DMS114 treated with DMSO at 0.1 percent for 48 hours (cell line): Measurements from ENCODE around the gene CNFN.
"Not testable (repeated sequence)": the region's sequence is repeated elsewhere in the genome, so short reads cannot be mapped to it uniquely, and the experiment has no call there.

ENCODE experiments used
- DNase-seq: peaks from one replicate; lab custom pipeline; 2025; ENCODE audit not compliant: unreplicated experiment; lab: John Stamatoyannopoulos, UW

CNFN gene

DNA sequence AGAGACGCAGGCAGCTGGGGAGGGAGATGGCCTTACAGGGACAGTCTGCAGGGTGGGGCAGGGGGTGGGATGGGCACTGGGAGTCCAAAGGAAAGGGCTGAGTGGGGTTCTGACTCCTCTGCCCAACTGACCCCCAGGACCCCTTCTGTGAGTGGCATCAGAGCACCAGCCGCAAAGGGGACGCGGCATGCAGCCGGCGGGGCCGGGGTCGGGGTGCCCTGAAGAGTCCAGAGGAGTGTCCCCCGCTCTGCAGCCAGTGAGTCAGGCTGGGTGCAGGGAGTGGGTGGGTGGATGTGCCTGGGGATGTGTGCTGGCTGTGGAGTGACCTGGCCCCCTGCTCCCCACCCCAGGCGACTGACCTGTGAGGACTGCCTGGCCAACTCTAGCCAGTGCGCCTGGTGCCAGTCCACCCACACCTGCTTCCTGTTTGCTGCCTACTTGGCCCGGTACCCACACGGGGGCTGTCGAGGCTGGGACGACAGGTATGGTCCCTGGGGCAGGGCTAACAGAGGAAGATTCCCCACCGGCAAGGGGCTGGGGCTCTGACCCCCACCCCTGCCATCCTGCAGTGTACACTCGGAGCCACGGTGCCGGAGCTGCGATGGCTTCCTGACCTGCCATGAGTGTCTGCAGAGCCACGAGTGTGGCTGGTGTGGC lies 38.9 kb downstream of the CNFN start:
- no peak for DNase-seq

DNA sequence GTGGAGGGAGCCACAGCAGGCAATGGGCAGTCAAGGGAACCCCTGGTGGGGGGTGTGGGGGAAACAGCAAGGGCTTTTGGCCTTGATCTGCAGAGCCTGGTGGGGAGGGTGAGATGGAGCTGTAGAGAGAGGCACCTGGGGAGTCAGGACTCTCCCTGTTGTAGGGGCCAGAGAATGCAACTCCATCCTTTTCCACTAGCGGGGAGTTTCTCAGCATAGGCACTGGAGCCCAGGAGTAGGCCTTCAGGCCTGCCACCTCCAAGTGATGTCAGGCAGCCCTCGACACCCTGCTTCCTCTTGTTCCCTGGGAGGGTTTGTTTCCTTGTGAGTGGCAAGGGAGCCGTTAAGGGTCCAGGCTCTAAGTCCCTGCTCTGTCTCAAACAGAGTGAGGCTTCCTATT lies 39.7 kb downstream of the CNFN start:
- DNase-seq, result no peak

GRCh38 chr19:42349378-42350107 lies 40.6 kb downstream of the CNFN start:
- DNase-seq, result no peak

- no peak for DNase-seq
These were observed 41.9 kb downstream of the CNFN start for GRCh38 chr19:42348211-42348610.

DNA sequence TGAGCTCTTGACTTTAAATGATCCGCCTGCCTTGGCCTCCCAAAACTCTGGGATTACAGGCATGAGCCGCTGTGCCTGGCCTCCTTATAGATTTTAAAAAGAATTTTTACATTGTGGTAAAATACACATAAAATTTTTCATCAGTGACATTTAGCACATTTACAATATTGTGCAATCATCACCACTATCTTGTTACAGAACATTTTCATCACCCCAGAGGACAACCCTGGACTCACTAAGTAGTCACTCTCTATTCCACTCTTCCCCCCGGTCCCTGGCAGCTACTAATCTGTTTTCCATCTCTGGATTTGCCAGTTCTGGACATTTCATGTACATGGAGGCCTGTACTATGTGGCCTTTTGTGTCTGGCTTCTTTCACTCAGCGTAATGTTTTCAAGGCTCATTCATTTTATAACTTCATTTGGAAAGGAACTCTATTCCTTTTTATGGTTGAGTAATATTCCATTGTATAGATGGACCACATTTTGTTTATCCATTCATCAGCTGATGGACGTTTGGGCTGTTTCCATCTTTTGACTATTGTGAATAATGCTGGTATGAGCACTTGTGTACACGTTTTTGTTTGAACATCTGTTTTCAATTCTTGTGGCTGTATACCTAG lies 44.8 kb downstream of the CNFN start:
- no peak for DNase-seq

GRCh38 chr19:42344336-42344893 lies 45.7 kb downstream of the CNFN start:
- no peak for DNase-seq

DNA sequence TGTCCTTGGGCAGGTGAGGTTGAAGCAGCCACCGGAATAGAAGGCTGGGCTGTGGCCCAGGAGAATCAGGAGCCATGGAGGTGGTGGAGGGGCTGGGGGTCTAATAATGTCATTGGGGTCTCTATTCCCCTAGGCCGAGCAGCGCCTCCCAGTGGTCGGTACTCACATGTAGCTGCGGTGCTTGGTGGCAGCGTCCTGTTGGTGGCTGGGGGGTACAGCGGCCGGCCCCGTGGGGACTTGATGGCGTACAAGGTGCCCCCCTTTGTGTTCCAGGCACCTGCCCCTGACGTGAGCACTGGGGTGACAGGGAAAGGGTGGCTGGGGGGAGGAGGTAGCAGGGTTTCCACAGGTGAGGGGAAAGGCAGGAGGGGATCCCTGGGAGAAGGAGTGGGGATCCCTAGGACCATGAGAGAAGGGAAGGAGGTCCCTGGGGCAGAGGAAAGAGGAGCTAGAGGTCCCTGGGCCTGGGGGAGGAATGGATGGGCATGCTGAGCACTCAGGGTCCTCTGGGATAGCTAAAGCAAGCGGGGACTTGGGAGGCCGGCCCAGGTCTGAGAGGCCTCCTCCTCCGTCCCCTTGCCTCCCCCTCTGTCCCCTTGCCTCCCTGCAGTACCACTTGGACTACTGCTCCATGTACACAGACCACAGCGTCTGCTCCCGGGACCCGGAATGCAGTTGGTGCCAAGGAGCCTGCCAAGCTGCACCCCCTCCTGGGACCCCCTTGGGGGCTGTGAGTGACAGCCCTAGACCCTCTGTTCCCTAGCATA lies 46.6 kb downstream of the CNFN start:
- no peak for DNase-seq

DNA sequence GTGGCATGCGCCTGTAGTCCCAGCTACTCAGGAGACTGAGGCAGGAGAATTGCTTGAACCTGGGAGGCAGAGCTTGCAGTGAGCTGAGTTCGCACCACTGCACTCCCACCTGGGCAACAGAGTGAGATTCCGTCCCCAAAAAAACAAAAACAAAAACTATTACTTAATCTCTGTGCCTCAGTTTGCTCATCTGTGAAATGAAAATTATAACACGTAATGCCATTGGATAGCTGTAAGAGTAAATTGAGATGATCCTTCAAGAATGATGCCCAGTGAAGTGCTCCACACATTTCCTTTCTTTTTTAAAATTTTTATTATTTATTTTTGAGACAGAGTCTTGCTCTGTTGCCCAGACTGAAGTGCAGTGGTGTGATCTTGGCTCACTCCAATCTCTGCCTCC lies 50.2 kb downstream of the CNFN start:
- DNase-seq, result not testable (repeated sequence)

DNA sequence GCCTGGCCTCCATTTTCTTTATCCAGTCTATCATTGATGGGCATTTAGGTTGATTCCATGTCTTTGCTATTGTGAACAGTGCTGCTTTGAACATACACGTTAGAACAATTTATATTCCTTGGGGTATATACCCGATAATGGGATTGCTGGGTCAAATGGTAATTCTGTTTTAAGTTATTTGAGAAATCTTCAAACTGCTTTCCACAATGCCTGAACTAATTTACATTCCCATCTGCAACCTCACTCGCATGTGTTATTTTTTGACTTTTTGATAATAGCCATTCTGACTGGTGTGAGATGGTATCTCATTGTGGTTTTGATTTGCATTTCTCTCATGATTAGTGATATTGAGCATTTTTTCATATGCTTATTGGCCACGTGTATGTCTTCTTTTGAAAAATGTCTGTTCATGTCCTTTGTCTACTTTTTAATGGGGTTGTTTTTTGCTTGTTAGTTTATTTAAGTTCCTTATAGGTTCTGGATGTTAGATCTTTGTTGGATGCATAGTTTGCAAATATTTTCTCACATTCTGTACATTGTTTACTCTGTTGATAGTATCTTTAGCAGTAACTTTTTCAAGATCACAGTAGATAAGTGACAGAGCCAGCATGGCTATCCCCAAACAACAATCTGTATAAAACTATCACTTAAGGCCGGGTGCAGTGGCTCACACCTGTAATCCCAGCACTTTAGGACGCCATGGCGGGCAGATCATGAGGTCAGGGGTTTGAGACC lies 50.8 kb downstream of the CNFN start:
- DNase-seq, result not testable (repeated sequence)
